HFF-Myc (cell line): Measurements from ENCODE around the gene IPCEF1.

Source experiments
- DNase-seq: peaks from one replicate; pipeline ENCODE4 v3.0.0-alpha.2; 2011; ENCODE audit warnings: low read depth; ENCODE audit errors: extremely low read depth
- H3K4me3 ChIP-seq: replicated peaks from 2 replicates; pipeline ENCODE4 v1.5.1; 2011; ENCODE audit warnings: low read depth, mild to moderate bottlenecking, control low read depth, low read length
- TF ChIP-seq, protein P1 (sequence below): IDR thresholded peaks from 2 replicates; pipeline ENCODE4 v1.5.1; 2012; ENCODE audit warnings: mild to moderate bottlenecking, low read depth, low read length, control low read depth; ENCODE audit errors: missing control alignments

Gene IPCEF1

DNA sequence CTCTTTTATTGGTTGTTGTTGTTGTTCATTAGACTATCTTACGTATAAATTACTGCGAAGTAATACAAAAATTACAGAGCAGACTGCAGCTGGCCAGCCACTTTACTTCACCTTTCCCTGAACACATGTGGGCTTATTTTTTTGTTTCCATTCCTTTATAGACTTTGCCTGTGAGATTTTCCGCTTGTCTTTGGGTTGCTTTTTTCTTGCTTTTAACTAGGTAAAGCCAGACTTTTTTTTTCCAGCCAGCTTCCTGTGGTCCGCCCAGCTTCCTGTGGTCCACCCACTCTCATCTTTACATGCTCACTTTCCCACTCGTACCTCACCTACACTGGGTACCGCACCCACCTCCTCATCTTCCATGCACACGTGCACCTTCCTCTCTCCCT is 79.0 kb downstream of the IPCEF1 start:
- TF ChIP-seq, protein P1, sequence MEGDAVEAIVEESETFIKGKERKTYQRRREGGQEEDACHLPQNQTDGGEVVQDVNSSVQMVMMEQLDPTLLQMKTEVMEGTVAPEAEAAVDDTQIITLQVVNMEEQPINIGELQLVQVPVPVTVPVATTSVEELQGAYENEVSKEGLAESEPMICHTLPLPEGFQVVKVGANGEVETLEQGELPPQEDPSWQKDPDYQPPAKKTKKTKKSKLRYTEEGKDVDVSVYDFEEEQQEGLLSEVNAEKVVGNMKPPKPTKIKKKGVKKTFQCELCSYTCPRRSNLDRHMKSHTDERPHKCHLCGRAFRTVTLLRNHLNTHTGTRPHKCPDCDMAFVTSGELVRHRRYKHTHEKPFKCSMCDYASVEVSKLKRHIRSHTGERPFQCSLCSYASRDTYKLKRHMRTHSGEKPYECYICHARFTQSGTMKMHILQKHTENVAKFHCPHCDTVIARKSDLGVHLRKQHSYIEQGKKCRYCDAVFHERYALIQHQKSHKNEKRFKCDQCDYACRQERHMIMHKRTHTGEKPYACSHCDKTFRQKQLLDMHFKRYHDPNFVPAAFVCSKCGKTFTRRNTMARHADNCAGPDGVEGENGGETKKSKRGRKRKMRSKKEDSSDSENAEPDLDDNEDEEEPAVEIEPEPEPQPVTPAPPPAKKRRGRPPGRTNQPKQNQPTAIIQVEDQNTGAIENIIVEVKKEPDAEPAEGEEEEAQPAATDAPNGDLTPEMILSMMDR = no peak
- no peak for DNase-seq
- no peak overlapping the region for H3K4me3 ChIP-seq

- DNase-seq = no peak
- H3K4me3 ChIP-seq = no peak overlapping the region
- TF ChIP-seq, protein P1 = peak; percentile 22
These were observed 79.6 kb downstream of the IPCEF1 start for GRCh38 chr6:154276810-154277628.

DNA sequence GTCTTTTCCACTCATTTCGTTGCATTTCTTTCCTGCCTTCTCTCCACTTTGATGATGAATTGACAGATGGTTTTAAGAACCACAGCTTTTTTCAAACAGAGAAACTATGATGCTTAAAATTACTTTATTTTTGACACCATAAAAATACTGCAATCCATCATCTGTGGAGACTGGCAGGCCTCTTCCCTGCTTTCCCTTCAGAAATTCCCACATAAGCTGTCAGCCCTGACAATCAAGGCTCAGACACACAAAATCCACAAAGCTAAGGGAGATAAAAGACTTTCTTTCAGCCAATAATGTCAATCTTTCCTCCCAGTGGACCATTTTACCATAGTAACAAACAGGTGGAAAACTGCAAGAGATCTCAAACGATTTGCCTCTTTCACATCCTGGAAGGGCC is 82.4 kb downstream of the IPCEF1 start:
- no peak for DNase-seq

DNA sequence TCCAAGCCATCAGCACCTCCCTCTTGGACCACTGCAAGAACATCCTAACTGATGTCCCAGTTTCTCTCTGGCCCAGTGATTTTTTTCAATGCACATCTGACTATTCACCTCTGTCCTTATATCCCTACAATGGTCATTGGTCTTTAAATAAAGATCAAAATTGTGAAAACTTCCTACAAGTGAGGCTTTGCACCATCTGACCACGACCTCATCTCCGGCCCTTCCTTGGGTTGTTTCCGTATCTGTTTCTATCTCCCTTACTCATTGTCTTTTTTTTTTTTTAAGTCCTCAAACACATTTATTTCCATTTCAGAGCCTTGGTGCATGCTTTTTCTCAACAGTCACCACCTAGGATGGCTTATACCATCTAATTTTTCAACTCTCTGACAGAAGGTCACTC is 88.1 kb downstream of the IPCEF1 start:
- no peak for DNase-seq
- H3K4me3 ChIP-seq = no peak overlapping the region
- TF ChIP-seq, protein P1 = no peak

More for the DNA sequence above, 82.4 kb downstream of the IPCEF1 start:
- TF ChIP-seq, protein P1 = no peak
- no peak overlapping the region for H3K4me3 ChIP-seq

GRCh38 chr6:154267508-154268106 is 89.0 kb downstream of the IPCEF1 start:
- TF ChIP-seq, protein P1 = no peak
- no peak for DNase-seq
- H3K4me3 ChIP-seq = no peak overlapping the region

DNA sequence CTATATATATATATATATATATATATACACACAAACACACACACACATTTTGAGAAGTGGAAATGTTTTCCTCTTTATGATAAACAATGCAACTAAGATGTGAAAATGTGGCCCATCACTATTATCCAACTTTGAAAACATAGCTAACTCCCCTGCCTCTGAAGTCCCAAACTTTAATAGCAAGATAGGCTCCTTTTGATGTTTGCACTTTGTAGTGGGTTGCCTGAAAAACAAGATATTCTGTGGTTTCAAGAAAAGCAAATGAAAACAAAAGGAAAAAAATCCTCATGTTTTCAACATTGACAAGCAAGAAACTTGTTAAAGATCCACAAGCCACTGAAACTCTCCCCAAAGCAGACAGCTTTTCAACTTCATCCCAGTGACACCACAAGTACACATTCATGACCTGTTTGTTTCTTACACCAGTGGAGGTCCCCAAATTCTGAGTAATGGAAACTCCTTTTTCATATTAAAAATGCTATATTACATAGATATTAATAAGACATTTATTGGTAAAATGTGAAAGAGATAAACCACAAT is 90.0 kb downstream of the IPCEF1 start:
- no peak for DNase-seq
- TF ChIP-seq, protein P1 = no peak

More for the DNA sequence above, 90.0 kb downstream of the IPCEF1 start:
- H3K4me3 ChIP-seq = no peak overlapping the region
